GM19351 (cell line): ENCODE data around the gene SPG11.

Experiments used
- ATAC-seq: cut with Tn5 transposase; IDR thresholded peaks from one replicate; pipeline ENCODE4 v1.9.1; 2021; ENCODE audit warnings: mild to moderate bottlenecking, moderate library complexity; ENCODE audit not compliant: unreplicated experiment

The SPG11 gene

DNA sequence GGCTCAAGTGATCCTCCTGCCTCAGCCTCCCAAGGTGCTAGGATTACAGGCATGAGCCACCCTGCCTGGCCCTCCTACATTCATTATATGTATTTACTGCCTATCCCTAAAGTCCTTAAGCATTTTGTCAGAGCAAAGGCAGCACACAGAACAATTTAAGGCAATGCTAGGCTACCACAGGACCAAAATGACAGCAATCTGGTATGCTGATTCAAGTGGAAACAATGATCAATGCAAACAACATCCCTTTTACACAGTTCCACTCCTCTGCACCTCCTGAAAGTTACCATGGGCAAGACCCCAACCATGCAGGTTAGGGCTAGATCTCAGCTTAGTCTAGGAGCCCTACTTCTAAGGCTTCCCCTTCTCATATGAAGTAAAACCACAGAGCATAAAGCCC, 40.3 kb downstream of the SPG11 start:
- no peak for ATAC-seq

DNA sequence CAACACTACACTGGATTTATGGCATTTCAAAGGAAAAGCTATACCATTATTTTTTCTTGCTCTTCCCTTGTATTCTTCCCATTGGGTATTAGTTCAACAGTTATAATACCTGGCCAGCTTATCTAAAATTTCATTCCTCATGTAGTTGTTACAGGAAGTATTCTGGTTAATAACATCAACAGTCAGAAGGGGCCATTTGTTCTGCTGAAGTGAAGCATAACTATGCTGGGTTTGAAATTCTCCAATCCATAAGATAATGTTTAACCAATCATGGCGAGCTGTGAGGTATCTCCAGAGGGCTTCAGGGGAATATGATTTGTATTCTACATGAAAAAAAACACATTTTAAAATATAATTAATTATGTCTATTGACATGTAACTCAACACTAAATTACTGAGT, 43.4 kb downstream of the SPG11 start:
- no peak for ATAC-seq

DNA sequence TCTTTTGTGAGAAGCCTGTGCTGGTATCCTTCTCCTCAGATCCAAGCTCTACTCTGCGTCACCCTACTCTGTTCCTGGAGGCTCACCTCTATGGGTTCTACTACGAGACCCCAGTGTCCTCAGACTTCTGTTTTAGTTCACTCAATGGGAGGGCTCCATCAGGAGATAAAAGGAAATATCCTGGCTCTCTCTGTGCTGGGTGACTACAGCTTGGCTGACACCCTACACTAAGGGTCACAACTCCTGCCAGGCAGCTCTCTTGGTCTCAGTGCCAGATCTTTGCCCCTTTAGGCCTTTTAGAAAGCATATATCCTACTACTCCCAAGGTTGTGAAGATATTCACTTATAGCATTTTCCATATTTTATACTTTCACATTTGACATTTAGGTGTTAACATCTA, 46.5 kb downstream of the SPG11 start:
- no peak for ATAC-seq

DNA sequence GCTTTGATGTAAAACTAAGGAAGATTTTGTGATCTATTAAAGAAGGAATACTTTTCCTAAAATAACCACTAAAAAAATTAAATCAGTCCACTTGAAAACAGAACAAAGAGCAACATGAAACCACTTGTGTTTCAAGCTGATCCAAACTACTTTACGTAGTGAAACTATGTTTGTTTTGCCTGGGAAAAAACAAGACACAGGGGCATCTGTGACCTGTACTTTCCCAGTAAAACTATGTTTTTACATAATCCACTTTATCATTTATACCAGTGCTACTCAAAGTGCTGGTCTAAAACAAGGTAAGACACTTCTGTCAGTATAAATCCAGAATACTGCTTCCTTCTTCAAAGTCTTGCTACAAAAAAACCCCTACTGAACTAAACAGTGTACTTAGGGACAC, 56.7 kb downstream of the SPG11 start:
- ATAC-seq: no peak

DNA sequence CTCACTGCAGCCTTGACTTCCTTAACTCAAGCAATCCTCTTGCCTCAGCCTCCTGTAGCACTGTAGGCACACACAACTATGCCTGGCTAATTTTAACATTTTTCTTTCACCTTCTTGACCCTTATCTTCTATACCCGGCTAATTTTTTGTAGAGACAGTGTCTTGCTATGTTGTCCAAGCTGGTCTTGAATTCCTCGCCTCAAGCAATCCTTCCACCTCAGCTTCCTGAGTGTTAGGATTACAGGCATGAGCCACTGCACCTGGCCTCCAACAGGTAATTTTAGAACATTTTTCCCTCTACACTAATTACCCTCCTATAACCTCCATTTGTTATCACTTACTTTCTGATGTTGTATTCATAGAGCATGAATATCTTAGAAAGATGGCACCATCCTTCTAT, 60.3 kb downstream of the SPG11 start:
- ATAC-seq: no peak

DNA sequence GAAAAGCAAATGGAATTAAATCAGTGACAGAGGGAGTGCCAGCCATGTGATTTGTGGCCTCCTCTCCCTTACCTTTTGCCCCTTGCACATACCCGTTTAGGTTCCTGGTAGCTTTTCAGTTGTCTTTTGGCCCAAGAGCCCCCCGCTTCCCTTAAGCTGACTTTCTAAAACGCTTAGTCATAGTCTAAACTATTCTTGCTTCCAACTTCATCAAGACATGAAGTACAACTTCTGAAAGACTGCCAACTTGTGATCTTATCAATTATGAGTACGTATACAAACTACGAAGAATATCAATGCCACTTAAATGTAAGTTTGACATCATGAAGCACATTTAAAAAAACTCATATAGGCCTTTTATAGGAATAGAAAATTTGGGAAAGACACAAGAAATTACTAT, 64.6 kb downstream of the SPG11 start:
- ATAC-seq: no peak

DNA sequence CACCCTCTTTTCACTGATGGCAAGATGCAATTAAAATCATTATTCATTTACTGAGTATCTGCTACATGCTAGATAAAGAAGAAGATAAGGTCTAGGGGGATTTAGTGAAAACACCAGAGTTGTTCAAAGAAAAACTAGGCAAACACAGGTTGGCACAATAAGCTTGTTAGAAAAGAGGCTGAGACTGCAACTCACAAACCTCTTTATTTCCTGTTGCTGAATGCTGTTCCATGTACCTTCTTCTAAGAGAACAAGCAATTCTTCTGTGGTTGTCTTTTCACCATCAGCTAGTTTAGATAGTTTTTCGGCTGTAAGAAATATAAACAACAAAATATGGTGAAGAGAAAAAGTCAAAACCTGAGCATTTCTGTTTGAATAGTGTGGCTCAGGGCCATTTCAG, 65.4 kb downstream of the SPG11 start:
- ATAC-seq: no peak

DNA sequence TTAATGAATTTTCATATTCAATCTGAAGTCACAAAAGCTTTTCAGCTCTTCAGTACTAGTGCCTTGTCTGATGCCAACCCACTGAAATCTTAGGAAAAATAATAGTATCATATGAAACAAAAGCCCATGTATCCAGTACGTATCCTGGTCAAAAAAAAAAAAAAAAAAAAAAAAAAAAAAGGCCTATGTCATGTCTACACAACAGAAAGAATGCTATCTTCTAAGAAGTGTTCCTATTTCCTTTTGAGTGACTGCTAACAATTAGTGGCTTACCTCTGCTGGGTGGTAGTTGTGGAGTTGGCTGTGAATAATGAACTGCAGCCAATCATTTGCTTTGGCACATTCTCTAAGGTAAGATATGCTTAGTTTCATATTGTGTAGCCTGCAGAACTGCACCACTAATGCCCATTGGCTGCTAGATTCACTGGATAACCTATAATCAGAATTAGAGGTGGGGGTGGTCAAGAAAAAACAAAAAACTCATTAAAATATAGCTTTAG, 66.9 kb downstream of the SPG11 start:
- no peak for ATAC-seq

DNA sequence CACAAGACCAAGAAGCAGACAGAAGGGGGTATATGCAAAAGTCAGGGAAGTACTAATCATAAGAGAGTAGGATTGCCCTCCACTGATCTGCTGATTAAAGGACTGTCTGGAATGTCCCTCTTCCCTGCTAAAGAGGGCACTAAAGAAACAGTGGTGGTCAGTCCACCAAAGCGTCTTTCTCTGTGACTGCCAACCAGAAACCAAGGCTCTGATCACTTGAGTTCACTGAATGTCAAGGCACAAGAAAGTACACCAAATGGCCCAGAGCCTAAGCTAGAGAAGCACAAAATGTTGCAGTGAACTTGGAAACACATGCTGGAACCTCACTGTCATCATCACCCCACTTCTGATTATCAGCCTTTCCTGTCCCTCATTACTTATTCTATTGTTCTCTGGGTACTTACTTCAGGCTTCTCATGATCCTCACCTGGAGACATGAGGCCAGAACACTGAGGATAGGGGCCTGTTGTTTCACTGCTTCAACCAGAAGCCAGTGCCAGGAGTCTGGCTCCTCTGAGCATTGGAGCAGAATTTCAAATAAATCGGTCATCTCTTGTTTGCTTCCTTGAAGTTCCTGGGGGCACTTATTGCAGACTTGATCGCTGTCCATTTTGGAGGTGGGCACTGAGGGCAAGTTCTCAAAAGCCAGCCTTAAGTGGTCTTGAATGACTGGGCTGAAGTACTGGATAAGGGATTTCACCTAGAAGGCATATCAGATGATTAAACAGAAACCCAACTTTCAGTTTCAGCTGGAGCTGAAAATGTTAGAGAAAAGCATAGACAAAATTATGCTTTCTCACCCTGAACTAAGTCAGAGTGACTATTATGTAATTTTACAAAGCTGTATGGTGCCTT, 67.6 kb downstream of the SPG11 start:
- no peak for ATAC-seq

DNA sequence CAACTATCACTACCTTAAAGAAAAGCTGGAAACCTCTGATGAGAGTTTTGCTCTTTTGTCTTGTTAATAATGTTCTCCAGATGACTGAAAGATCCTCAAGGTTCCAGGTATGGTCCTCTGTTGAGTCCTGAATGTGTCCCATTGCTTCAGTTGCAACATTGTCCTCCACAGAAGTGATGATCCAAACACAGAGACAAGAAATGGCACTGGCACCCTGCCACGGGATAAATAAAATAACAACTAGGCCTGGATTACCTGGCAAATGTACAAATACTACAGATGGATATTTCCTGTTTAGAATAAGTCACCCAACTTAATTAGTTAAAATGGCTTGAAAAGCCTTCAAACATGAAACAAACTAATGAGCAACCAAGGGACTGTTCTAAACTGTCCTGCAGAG, 68.2 kb downstream of the SPG11 start:
- ATAC-seq: no peak

DNA sequence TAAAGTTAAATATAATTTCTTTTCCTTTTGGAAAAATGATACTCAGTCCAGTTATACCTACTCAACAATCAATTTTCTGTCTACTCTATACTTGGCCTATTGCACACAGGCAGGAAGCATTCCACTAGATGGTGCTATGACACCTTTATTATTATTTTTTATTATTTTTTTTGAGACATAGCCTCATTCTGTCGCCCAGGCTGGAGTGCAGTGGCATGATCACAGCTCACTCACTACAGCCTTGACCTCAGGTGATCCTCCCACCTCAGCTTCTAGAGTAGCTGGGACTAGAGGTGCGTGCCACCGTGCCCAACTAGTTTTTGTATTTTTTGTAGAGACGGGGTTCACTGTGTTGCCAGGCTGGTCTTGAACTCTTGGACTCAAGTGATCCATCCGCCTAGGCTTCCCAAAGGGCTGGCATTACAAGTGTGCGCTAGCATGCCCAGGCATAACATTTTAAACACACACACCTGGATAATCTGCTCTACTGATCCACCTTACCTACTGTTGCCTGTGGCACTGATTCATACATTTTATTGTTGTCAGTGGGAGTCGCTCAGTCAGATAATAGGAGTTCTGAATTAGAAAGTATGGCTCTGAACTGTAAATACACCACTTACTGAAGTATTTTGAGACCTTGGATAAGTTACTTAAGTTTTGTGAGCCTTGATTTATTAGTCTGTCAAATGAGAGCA, 70.3 kb downstream of the SPG11 start:
- ATAC-seq: no peak

DNA sequence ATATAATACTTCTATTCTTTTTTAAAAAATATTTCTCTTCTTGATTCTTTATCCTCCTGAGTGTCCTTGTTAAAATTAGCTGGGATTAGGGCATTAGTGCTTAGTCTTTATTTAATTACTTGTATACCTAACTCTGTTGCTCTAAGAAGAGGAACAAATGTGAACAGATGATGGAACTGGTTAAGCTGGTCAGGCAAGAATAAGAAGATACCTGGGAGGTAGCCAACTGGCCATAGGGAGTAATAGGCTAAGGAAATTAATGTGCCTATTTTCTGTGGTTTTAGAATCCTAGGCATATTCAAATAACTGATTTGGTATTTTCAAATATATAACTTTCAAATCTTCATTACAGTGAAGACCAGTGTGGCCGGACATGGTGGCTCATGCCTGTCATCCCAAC, 72.1 kb downstream of the SPG11 start:
- no peak for ATAC-seq

DNA sequence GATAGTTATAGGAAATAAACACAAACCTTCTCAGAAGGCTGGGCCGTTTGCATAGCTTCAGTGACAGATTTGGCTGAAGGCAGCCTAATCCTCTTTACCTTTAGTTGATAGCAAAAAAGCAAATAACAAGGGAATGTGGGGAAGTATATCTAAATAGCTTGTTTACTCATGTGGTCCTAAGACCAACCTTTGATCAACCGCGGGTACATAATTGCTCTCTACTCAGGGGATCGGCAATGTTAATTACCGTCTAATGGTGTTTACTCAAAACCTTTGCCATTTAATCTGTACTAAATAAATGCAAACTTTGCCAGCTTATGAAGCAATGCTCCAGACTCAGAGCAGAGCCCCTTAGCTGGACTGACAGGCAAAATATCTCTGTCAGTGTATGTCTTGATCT, 74.9 kb downstream of the SPG11 start:
- ATAC-seq: no peak

DNA sequence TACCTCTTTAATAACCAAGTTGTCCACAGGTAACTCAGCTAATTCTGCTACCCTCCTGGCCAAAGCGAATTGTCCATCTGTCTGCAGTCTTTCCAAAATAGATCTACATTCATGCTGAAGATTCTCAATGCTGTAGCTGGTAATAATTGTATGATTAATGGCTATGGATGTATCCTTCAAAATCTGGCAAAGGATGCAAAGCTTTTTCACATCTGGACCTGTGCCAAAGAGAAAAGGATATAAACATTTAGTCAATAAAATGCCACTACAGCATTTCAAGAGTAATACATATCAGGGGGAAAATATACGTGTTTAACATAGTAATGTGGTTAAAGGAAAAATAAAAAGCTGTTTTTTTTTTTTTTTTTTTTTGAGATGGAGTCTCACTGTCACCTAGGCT, 77.8 kb downstream of the SPG11 start:
- no peak for ATAC-seq

DNA sequence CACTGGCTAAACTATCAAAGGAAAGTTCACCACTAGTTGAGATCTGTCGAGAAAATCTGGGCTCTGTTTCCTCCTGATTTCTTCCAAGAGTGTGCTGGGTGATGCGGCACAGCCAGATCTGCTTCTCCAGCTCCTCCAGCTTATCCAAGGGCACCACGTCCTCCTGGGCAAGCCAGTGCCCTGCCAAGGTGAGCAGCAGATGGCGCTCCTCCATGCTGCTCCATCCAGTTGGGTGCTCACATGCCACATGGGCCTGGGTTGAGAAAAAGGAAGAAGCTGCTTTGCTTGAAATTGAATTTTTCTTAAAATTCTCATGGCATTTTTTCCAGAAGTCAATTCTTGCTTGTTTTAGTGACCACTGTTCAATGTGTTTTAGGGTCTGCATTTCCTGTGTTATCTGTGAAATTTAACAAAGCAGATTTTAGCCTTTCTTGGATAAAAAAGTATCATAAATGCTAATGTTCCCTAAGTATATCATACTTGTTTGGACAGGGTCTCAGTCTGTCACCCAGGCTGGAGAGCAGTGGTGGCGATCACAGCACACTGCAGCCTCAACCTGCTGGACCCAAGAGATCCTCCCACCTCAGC, 79.2 kb downstream of the SPG11 start:
- no peak for ATAC-seq

DNA sequence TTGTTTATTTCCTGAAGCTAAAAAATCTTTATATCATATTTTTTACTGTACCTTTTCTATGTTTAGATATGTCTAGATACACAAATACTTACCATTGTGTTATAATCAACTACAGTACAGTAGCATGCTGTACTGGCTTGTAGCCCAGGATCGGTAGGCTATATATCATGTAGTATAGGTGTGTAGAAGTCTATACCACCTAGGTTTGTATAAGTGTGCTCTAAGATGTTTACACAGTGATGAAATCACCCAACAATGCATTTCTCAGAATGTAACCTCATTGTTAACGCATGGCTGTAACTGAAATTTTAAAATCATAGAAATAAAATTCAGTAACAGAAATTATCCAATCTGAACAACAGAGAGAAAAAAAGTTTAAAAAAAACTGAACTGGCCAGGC, 83.4 kb downstream of the SPG11 start:
- no peak for ATAC-seq

DNA sequence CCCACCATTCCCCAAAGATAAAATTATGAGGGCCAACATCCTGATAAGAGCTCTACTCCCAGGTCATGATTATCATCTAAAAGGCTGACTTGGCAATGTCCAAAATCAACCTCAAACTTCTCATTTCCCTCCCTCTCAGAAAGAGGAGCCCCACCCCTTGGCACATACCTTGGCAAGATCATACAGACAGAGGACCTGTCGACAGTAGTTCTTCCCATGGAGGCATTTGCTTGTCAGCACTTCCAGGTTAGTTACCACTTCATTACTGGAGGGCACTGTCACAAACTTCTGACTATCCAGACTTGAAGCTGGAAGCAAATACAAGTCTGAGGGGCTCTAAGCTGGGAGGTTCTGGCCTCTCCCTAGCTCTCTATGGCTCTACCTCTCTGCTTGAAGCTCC, 88.7 kb downstream of the SPG11 start:
- no peak for ATAC-seq

DNA sequence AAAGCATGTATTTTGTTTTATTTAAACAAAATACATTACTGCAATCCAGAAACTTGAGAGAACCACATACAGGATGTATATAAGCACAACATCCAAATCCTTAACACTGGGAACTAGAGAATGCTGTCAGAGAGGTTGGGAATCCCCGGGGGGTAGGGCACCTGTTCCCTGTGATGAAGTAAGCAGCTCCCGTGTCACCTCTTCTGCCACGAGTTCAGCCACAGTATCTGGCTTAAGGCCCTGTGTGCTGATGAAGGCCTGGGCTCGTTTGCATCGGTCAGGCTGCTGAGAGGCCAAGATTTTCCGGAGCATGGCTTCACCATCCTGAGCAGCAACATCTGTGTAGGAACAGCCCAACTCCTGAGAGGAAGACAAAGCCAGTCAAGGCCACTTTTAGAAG, 90.1 kb downstream of the SPG11 start:
- ATAC-seq: no peak

DNA sequence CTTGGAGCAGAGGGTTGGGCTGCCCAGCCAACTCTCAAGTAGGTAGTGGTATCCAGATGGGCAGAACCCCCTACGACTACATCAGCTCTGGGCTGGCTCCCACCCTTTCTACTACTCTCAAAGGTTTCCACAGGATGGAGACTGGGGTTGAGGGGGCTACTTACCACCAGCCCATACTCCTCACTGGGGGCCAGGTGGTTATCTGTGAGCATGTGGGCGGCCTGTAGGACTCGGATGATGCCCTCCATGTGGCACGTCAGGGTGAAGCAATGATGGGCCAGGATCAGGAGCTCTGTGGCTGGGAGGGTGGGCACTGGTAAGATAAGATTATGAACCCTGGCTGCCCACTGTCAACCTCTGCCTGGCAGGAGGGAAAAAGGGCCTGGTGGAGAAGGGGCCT, 93.1 kb downstream of the SPG11 start:
- no peak for ATAC-seq

DNA sequence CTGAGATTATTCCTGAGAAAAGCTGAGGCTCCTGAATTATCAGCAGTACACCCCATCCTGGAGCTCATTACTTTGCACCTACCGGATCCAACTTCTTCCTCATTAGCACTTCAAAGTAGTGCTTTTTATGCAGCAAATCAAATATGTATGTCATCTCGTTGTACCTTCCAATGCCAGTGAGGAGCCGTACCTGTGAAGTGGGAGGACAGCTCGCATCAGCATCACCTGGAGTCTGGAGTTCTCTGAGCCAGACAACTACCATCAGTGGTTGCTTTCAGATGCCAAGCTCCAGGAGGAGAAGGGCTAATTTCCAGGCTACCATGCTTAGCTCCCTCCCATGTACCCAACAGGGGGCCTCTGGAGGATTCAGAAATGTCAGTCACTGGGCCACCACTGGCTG, 94.1 kb downstream of the SPG11 start:
- no peak for ATAC-seq

DNA sequence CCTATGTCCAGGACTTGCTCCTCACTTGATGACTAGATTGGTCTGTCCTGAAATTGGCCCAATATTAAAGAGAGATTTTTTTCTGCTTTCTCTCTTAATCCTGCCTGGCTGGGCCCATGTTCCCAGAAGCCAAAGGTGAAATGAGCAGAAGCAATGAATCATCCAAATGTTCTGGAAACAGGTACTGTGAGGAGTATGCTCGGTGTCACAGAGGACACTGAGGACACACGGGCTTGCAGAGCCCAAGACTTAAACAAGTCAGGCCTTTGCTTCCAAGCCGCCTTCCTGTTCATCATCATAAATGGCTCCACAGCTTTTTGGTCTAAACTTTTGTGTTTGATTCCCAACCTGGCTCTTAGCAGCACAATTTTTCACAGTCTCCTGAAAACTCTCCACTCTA, 95.1 kb downstream of the SPG11 start:
- ATAC-seq: no peak

DNA sequence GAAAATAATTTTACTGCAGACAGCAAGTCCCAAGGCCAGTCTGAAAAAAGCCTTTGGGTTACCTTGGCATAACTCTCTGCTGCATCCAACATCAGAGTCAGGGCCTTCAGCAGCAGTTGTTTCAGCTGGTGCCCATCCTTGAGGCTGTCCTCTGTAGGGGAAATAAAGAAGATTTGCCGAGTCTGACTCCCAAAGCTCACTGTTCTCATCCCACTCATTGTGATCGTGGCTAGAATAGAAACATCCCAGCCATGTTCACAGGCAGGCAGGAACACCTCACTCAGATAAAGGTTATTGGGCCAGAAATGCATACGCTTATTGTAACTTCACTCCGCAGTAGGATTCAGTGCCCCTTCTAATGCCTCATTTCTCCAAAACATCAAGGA, 97.3 kb downstream of the SPG11 start:
- no peak for ATAC-seq
